Measurements from ENCODE around the gene TSPAN1.
A peak's percentile ranks its signal among the peaks of the same experiment; 100 is the strongest.

Gene TSPAN1

DNA sequence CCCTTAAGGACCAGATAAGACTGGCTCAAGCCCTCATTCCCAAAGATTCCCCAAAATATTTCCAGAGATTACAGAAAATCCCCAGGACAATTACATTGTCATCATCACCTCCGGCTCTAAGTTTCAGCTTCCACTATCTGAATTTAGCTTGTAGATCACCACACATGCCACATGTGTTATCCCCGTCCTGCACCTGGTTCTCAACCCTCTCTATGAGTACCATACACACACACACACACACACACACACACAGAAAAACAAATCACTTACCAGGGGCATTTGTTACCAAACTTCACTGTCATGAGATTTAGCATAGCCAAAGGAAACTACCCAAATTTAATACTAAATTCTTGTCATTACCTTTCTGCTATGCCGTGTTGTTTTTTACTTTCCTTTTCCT, 15.4 kb upstream of the TSPAN1 start:
- no peak for DNase-seq (ENCODE audit: extremely low read depth in 1 of 2, low read depth in 1 of 2)

GRCh38 chr1:46160212-46160611, 14.7 kb upstream of the TSPAN1 start:
- DNase-seq (ENCODE audit: extremely low read depth in 1 of 2, low read depth in 1 of 2), result no peak

DNA sequence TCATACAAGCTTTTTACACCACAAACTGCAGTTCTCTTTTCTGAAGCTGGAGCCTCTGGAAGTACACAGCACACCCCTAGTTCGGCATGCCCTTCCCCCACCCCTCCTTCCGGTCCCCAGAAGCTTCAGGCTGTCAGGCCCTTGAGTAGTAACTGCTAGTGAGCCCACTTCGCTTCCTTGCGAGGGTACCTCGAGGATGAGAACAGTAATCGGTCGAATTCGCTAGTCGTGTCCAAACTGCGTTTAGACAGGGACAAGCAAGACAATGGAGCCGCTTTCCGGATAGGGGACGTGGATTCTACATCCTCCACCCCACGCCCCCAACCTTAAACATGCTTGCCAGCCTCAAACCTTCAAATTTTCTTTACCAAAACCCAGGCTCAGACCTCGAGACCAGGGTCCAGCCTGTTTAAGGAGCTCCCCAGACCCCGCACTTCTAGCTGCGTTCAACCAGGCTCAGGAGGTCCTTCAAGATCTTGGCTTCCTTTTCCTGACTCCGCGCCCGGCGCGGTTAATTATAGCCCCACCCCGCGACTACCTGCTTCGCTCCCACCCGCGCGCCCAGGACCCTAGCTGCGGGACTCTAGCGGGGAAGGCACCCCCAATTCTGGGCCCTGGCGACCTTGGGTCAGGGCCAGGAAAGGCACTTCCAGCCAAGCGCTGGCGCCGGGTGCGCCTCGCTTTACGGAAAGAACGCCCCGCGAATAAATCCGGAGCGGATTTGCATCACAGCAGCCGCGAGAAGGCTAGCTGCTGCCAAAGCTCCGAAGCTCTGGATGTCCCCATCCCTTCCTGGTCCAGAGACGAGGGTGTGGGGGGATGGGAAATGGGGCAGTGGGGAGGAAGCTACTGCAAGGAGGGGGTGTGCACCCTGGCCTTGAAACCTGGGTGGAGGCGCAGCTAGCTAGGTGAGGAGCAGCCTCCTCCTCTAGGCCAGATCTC, 8.1 kb upstream of the TSPAN1 start:
- peak in 1 of 2 donors; percentile 9 for DNase-seq (ENCODE audit: extremely low read depth in 1 of 2, low read depth in 1 of 2)

DNA sequence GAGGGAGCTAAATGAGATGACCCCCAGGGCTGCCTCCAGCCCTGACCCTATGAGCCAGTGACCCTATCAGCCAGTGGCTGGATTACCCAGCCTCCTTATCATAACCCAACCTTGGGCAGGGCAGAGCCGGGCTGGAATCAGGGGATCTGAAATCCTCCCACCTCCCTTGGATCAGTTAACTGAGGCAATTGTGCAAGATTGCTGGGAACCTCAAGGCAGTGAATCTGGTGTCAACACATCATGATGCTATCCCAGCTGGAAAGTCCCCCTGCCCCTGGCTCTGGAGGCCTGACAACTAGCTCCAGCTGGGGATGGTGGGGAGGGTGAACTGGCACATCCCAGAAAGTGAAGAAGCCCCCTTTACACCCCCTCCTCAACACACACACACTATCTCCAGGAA, 6.4 kb upstream of the TSPAN1 start:
- no peak for DNase-seq (ENCODE audit: extremely low read depth in 1 of 2, low read depth in 1 of 2)

DNA sequence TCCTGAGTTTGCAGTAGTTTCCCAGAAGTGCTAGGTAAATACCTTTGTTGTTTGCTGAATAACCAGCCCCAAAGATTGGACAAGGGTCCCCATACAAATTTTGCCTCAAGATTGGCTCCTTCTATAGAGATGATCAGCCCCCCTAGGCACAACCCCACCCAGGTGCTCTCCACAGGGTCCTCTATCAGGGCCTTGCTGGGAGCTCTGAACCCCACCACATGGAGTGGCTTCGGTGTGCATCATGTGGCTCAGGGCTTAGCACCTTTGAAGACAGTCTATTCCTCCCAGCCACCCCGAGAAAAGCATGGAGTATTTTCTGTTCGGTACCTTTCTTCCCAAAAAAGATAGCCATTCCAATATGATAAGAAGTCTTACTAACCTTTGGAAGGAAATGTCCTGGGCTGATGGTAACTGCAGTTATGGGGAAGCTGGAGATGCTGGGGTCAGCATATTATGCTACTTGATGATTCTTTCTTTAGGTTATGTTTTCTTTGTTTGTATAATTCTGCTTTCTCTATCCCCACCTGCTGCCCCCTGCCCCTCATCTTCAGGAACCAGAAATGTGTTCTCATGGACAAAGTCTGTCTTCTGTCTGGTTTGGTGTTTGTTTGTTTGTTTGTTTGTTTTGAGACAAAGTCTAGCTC, 5.0 kb upstream of the TSPAN1 start:
- no peak for DNase-seq (ENCODE audit: extremely low read depth in 1 of 2, low read depth in 1 of 2)

DNA sequence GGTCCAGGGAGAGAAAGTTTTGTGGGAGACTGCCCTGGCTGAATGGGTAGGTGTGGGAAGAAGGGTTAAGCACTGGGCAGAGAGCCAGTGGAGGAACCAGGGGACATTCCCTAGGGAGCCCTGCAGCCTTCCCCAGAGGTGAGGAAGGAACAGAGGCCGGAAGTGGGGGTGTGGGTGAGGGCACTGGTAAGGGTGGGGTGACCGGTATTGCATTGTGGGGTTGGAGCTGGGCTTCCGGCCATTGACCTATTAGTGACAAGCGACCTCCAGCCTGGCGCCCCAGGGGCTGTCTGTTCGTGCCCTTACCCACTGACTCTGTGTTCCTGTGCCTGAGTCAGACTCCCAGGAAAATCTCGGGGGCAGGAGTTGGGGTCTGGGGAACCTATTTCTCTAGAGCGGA, 3.5 kb upstream of the TSPAN1 start:
- no peak for DNase-seq (ENCODE audit: extremely low read depth in 1 of 2, low read depth in 1 of 2)

DNA sequence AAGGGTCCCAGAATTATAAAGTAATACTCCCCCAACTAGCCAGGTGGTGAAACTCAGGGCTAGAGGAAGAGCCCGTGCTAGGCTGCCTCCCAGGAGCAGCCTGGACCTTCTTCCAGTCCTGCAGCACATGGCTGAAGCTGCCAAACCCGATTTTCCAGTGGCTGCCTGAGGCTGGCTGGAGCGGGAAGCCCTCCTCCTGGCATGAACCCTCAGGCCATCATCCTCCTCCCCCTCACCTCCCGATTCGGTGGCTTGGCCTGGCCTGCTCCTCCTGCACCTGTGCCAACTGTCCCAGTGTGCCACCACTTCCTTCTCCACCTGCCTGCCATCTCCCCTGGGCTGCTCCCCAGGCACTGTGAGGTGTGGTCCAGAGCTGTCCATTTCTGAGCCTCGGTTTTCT, 3.0 kb upstream of the TSPAN1 start:
- DNase-seq (ENCODE audit: extremely low read depth in 1 of 2, low read depth in 1 of 2), result no peak

- no peak for DNase-seq (ENCODE audit: extremely low read depth in 1 of 2, low read depth in 1 of 2)
Observed at GRCh38 chr1:46172321-46172720, 2.6 kb upstream of the TSPAN1 start.

GRCh38 chr1:46173361-46173856, 1.5 kb upstream of the TSPAN1 start:
- DNase-seq (ENCODE audit: extremely low read depth in 1 of 2, low read depth in 1 of 2), result no peak

DNA sequence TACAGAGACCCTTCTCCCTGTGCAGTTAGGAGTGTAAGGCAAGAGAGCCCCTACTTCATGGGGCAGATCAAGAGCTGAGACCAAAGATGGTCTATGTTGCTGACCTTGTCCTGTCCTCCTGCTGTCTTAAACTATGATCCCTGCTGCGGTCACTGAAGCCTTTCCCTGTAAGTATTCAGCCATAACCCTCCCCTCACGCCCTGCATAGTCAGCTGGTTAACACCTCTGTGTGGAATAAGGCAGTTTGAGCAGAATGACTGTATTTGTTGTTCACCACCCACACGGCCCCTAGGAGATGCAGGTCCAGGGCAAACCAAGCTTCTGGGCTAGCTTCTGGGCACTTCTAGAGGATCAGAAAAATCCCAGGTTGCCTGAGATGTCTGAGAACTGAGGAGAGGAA, 356 bp downstream of the TSPAN1 start:
- no peak for DNase-seq (ENCODE audit: extremely low read depth in 1 of 2, low read depth in 1 of 2)

- no peak for DNase-seq (ENCODE audit: extremely low read depth in 1 of 2, low read depth in 1 of 2)
Observed at GRCh38 chr1:46176211-46176865, 1.5 kb downstream of the TSPAN1 start, which contains the start of gene P3R3URF. Gene P3R3URF (minus strand): TSS chr1:46176488. CDS start chr1:46176471, 17 bp downstream.

DNA sequence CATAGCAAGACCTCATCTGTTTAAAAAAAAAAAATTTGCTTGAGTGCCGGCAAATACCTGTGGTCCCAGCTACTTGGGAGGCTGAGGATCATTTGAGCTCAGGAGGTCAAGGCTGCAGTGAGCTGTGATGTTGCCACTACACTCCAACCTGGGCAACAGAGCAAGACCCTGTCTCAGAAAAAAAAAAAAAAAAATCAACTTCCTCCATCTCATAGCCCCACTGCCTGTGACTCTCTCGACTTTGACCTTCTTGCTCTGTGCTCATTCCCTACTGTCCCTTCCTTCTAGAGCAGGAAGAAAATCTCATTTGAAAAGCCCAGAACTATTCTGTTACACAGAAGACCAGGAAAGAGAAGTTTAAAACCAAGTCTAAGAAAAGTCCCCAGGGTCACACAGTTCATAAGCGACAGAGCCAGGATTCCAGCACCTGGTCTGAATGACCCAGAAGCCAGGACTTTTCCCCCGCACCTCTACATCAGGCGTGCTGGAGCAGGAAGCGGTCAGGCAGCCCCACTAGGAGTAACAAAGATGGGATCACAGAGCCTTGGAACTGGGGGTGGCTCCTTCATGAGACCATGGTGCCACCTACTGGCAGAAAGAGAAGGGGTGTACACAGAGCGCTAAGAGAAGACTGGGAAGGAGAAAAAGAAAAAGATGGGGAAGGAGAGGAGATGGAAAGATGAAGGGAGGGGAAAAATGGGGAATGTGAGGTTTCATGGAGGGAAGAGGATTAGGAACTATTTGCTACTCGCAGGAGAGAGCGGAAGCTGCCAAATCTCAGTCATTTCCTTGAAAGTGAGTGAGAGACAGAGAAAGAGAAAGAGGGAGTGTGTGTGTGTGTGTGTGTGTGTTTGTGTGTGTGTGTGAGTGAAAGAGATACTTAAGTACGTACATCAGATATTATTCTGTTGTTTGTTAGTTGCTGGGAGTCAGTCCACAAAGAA, 4.5 kb downstream of the TSPAN1 start:
- peak in 1 of 2 donors; percentile 36 for DNase-seq (ENCODE audit: extremely low read depth in 1 of 2, low read depth in 1 of 2)

DNA sequence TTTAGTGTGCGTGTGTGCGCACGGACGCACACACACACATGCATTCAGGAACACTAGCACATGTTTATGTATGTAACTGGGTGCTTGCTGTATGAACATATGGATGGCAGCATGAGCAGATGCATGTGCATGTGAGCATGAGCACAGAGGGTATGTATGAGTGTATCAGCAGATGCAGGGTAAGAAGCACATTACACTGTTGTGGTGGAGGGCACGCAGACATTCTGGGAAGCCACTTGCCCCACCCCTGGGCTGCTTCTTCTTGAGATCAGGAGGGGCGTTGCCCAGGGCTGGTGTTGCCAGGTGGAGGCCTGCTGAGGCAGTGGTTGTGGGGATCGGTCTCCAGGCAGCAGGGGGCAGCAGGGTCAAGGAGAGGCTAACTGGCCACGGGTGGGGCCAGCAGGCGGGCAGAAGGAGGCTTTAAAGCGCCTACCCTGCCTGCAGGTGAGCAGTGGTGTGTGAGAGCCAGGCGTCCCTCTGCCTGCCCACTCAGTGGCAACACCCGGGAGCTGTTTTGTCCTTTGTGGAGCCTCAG, 5.3 kb downstream of the TSPAN1 start:
- DNase-seq (ENCODE audit: extremely low read depth in 1 of 2, low read depth in 1 of 2), result no peak

GRCh38 chr1:46181343-46182260, 6.7 kb downstream of the TSPAN1 start:
- DNase-seq (ENCODE audit: extremely low read depth in 1 of 2, low read depth in 1 of 2), result no peak

GRCh38 chr1:46183079-46183847, 8.4 kb downstream of the TSPAN1 start:
- no peak for DNase-seq (ENCODE audit: extremely low read depth in 1 of 2, low read depth in 1 of 2)

DNA sequence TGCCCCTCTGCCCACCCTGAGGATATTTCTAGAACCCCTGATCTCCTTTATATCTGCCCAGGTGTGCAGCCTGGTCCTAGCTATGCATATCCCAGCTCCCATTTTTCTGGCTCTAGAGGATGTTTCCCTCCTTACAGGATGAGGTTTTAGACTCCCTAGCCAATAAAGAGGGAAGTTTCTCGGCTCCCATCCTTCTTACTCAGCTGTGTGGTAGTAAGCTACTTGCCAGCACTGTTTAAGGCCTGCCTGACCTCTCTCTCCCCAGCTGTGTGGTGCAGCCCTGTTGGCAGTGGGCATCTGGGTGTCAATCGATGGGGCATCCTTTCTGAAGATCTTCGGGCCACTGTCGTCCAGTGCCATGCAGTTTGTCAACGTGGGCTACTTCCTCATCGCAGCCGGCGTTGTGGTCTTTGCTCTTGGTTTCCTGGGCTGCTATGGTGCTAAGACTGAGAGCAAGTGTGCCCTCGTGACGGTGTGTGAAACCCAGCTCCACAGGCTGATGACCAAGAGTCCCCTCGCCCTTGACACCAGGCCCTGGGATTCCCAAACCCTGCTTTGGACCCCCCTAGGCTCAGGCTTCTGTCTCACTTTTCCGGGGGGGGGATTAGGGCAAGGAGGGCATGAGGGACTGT, 9.2 kb downstream of the TSPAN1 start:
- no peak for DNase-seq (ENCODE audit: extremely low read depth in 1 of 2, low read depth in 1 of 2)

GRCh38 chr1:46184920-46185658, 10.2 kb downstream of the TSPAN1 start:
- DNase-seq (ENCODE audit: extremely low read depth in 1 of 2, low read depth in 1 of 2), result no peak

All from activated CD8-positive, alpha-beta memory T cell treated with anti-CD3 and anti-CD28 coated beads for 1 hour (primary cell).